ENCODE data around the gene THBS1.

DNA sequence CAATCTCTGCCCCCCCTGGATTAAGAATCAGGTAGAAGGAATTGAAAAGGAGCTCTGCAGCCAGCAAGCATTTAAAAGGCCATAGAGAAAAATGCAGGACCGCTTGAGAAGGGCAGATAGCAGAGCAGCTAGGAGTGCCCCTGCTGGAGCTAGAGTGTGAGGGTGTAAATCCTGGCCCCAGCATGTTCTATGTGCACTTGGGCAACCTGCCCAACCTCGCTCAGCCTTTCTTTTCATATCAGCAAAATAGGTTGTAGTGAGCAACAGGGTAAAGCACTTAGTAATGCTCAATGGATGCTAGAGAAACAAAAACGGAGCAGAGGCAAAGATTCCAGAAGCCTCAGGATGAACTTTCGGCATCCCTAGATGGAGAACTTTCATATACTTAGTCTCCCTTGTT lies 25.0 kb upstream of the THBS1 start:
- TF ChIP-seq, protein P1, sequence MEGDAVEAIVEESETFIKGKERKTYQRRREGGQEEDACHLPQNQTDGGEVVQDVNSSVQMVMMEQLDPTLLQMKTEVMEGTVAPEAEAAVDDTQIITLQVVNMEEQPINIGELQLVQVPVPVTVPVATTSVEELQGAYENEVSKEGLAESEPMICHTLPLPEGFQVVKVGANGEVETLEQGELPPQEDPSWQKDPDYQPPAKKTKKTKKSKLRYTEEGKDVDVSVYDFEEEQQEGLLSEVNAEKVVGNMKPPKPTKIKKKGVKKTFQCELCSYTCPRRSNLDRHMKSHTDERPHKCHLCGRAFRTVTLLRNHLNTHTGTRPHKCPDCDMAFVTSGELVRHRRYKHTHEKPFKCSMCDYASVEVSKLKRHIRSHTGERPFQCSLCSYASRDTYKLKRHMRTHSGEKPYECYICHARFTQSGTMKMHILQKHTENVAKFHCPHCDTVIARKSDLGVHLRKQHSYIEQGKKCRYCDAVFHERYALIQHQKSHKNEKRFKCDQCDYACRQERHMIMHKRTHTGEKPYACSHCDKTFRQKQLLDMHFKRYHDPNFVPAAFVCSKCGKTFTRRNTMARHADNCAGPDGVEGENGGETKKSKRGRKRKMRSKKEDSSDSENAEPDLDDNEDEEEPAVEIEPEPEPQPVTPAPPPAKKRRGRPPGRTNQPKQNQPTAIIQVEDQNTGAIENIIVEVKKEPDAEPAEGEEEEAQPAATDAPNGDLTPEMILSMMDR (IDR thresholded peaks at IDR 0.05; ENCODE audit: low read length): no peak
- TF ChIP-seq EZH2phosphoT487 (IDR thresholded peaks at IDR 0.05; ENCODE audit: low read length): no peak

Data from MM.1S (cell line).